AG10803 (cell line): ENCODE results near the gene PARS2.

ENCODE experiments used
- DNase-seq: peaks from one replicate; pipeline ENCODE4 v3.0.0; 2010; ENCODE audit warnings: low read depth
- H3K4me3 ChIP-seq: 2 replicates; pipeline ENCODE4 v1.5.1; 2011; ENCODE audit warnings: mild to moderate bottlenecking, low read length, control low read depth
- TF ChIP-seq, protein P1 (sequence below): conservative IDR thresholded peaks from 2 replicates; pipeline ENCODE4 v1.5.1; 2011; ENCODE audit warnings: mild to moderate bottlenecking, low read length, control low read depth, inconsistent platforms

Gene PARS2

DNA sequence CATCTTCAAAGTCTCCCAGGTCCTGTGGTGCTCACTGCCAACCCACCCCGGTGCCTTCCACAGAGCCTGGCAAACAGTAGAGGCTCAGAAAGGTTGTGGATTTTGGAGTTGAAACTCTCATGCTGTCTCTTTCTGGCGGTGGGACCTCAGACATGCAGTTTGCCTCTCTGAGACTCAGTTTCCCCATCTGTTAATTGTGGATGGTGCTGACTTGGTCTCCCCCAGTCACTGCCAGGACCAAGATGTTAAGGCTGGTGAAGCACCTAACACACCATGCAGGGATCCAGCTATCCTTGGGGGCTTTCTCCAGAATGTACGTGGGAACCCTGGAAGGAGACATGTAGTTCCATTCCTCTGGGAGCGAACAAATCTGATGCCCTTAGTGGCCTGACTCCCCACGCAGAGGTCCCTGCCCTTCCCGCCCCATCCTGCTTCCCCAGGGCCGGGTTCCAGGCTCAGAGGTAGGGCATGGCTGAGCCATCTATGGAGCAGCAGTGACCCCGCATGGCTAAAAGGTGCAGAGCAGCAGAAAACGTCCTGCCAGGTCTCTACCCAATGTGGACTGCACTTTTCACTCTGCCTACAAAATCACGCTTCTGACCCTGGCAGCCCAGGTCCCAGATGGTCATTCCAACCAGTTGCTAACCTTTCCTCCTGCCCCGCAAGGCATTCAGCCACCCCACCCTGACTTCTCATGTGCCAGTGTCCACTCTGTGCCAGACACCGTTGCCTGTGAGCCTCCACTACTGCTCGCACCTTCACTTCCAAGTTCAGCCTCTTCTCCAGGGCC, 46.0 kb upstream of the PARS2 start:
- H3K4me3 ChIP-seq: no peak overlapping the region
- TF ChIP-seq, protein P1, sequence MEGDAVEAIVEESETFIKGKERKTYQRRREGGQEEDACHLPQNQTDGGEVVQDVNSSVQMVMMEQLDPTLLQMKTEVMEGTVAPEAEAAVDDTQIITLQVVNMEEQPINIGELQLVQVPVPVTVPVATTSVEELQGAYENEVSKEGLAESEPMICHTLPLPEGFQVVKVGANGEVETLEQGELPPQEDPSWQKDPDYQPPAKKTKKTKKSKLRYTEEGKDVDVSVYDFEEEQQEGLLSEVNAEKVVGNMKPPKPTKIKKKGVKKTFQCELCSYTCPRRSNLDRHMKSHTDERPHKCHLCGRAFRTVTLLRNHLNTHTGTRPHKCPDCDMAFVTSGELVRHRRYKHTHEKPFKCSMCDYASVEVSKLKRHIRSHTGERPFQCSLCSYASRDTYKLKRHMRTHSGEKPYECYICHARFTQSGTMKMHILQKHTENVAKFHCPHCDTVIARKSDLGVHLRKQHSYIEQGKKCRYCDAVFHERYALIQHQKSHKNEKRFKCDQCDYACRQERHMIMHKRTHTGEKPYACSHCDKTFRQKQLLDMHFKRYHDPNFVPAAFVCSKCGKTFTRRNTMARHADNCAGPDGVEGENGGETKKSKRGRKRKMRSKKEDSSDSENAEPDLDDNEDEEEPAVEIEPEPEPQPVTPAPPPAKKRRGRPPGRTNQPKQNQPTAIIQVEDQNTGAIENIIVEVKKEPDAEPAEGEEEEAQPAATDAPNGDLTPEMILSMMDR: peak; percentile 91
- peak; percentile 35 for DNase-seq

DNA sequence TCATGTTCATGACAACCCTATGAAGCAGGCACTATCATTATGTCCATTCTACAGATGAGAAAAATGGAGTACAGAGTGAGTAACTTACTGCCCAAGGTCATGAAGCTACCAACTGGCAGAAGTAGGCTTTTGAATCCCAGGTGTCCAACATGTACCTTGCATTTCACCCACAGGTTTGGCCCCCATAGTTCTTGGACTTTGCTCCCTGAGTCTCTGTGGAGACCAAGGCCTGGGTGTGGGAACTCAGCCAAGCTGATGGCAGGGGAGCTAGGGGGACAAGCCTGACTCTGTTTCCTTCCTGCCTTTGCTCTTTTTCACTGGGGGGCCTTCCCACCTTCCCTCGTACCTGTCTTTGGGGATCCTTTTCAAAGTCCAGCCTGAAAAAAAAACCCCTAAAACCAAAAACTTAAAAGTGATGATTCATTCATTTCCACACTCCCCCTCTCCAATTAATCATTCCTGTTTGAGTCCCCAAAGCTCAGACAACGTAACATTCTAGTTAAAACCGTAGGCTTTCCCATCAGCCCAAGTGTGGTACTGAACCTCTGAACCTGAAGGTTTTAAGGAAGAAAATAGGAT, 45.3 kb upstream of the PARS2 start:
- no peak overlapping the region for H3K4me3 ChIP-seq
- TF ChIP-seq, protein P1: no peak
- no peak for DNase-seq

DNA sequence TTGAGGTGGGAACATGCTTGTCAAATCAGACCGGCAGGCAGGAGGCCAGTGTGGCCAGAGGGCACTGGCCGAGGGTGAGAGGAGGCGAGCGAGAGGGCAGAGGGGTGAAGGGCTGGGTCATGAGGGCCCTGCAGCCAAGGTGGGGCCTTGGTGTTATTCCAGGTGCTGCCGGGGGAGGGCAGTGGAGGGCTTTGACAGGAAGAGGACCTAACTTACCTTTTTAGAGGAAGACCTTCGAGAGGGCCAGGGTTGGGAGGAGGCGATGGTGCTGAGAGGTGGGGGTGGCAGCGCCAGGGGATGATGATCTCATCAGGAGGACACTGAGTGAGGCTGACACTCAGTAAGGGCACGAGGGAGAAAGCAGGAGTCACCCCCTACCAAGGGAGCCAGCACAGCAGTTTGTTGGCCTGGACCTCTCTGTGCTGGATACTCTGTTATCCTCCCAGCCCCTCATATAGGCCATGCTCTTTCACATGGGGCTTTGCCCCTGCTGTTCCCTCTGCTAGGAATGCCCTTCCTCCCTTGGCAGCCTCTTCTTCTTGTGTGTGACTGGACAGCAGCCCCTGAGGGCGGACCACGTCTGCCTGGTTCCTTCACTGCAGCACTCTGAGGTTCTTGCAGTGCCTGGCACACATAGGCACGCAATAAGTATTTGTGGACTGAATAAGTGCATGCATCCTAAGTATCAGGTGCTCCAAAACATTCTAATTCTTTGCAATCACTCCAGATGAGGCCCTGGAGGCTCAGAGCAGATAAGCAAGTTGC, 44.3 kb upstream of the PARS2 start:
- TF ChIP-seq, protein P1: peak; percentile 32; the same call in 1 of the 2 replicates

DNA sequence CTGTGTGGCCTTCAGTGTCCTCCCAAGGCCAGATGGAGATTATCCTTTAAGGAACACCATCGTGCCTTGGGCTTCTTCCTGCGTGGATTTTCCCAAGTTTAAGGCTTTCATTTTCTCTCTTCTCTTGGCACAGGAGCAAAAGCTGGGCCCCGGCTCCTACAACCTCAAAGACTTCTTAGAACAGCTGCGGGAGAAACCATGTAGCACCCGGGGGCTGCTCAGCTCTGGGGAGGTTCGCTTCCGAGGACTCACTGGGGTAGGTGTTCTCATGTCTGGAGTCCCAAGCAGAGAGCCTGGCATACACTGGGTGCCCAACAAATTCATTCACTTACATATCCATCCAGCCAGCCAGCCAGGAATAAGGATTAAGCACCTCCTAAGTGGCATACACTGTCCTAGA, 43.4 kb upstream of the PARS2 start:
- no peak overlapping the region for H3K4me3 ChIP-seq
- DNase-seq: no peak
- TF ChIP-seq, protein P1: no peak

More for the DNA sequence above, 44.3 kb upstream of the PARS2 start:
- no peak overlapping the region for H3K4me3 ChIP-seq
- no peak for DNase-seq

DNA sequence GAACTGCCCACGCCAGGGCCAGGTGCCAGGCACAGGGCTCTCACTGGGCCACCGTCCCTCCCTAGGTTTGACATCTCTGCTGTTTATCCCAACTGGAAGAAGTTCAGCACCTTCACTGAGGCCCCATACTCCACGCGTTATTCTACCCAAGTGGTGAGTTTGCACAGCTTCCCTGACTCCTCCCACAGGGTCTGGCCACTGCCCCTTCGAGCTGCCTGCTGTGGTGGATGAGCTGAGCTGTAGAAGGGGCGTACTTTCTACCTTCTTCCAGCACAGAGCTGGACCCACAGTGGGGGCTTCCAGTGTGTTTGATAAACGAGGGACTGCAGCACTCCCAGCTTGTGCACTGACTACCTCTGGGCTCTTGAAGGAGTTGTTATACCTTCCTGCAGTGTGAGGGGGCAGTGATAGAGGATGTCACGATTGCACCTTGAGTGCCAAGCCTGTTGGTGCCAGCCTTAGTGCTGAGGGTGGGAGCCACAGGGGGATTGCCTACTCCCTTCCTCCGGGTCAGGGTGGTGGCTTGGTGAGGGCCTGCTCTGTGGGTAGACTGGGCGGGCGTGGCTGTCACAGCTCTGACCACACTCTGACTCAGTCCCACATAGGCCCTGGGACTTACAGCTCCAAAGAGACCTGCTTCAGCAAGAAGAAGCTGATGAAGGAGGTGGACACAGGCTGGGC, 42.7 kb upstream of the PARS2 start:
- TF ChIP-seq, protein P1: no peak
- DNase-seq: peak; percentile 27
- H3K4me3 ChIP-seq: no peak overlapping the region

DNA sequence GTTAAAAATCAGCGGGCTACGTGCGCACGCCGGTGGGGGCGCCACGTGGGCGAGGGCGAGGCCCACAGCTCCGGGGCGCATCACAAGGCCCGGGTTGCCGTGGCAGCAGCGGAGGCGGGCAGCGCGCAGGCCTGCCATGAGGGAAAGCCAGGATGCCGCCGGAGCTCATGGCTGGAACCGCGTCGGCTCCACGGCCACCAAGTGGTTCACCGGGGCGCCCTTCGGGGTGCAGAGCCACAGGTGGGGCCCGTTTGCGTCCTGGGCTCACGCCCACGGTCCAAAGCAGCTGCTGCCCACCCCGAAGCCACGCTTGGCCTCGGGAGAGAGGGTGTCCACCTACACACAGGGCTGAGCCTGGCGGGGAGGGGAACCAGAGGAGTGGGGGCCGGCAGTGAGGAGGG, 41.7 kb upstream of the PARS2 start:
- TF ChIP-seq, protein P1: no peak
- no peak for DNase-seq
- no peak overlapping the region for H3K4me3 ChIP-seq
